ENCODE data around the gene GNG13.

DNA sequence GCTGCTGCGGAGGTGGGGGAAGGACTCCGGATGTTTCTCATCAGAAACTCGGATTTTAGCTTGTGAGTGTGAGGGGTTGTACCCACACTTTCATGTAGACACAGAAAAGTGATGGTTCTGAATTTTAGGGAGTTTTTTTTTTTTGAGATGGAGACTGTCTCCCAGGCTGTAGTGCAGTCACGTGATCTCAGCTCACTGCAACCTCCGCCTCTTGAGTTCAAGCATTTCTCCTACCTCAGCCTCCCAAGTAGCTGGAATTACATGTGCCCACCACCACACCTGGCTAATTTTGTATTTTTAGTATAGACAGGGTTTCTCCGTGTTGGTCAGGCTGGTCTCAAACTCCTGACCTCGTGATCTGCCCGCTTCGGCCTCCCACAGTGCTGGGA is 22.4 kb upstream of the GNG13 start:
- no peak for TF ChIP-seq ZNF23 (CRISPR knock-in tag; IDR thresholded peaks at IDR 0.05)
- TF ChIP-seq RCOR1 (IDR thresholded peaks at IDR 0.05; ENCODE audit: borderline replicate concordance in 1 of 2, low read depth in 2 of 2, low read length in 2 of 2): no peak
- TF ChIP-seq ZNF766 (CRISPR knock-in tag; conservative IDR thresholded peaks at IDR 0.05): no peak
- no peak for TF ChIP-seq POLR2A (conservative IDR thresholded peaks at IDR 0.05)
- no peak for TF ChIP-seq EP300 (IDR thresholded peaks at IDR 0.05; ENCODE audit: low read length)
- TF ChIP-seq CTCF (IDR thresholded peaks at IDR 0.05 in 2 of 3, conservative IDR thresholded peaks at IDR 0.05 in 1 of 3; ENCODE audit: insufficient read depth in 2 of 3, low read depth in 1 of 3, low read length in 3 of 3): no peak
- TF ChIP-seq, protein P1, sequence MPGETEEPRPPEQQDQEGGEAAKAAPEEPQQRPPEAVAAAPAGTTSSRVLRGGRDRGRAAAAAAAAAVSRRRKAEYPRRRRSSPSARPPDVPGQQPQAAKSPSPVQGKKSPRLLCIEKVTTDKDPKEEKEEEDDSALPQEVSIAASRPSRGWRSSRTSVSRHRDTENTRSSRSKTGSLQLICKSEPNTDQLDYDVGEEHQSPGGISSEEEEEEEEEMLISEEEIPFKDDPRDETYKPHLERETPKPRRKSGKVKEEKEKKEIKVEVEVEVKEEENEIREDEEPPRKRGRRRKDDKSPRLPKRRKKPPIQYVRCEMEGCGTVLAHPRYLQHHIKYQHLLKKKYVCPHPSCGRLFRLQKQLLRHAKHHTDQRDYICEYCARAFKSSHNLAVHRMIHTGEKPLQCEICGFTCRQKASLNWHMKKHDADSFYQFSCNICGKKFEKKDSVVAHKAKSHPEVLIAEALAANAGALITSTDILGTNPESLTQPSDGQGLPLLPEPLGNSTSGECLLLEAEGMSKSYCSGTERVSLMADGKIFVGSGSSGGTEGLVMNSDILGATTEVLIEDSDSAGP (CRISPR knock-in tag; IDR thresholded peaks at IDR 0.05): no peak
- TF ChIP-seq MAFK (IDR thresholded peaks at IDR 0.05; ENCODE audit: low read length): no peak
- TF ChIP-seq GMEB1 (CRISPR knock-in tag; IDR thresholded peaks at IDR 0.05): no peak

Data from K562 (cell line).